ENCODE data around the gene GSG1. TPM values are rescaled to one million over a fixed set of nuclear protein-coding genes. Genes with fewer than 3 reads are reported as not detected.

Gene GSG1
- total RNA-seq, 4 donors from 2014 or later: not detected

DNA sequence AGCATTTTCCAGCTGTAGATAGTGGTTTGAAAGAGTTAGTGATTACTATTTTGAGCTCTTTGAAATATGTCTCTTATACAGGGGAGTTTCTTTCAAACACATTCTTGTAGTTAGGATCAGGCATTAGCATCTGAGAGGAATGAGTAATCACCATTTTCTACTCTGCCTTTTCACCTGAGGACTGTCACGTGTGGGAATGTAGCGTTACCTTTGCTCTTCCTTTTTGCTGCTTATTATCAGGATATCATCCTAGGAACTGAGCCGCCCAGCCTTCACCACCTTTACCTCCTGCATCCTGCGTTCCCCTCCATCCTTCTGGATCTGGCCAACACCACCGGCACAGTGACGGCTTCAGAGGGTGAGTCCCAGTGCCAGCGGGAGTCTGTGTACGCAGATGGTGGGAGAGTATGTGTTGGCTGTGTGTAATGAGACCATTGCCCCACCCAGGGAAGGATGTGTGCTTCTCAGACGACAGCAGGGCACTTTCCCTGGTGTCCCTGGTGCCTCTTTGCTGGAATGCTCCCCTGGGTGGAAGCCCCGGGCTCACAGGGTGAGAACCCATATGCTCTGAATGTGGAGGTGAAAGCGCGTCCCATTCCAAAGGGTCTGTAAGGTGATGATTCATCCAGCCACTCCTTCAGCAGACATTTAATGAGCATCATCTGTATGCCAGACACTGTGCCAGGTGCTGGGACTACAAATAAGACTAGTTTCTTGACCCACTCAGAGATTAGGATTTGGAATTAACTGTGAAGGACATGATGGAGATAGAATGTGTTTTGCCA lies 27.5 kb downstream of the GSG1 start:
- 89 to 95% methylated on average over 9 to 12 of the region's 12 CpGs for WGBS, 2 donors
- intact Hi-C loops (cut with DNase I; ENCODE audit: low total_unique reads): loop anchor here (5.0 kb wide), 1 partner anchor 1576 kb away; no protein-coding TSS in a partner anchor
- DNase-seq (ENCODE audit: low spot score in 2 of 2): no peak
- no peak overlapping the region for H3K4me3 ChIP-seq (ENCODE audit: low read depth, poor library complexity, severe bottlenecking)
- TF ChIP-seq POLR2A (IDR thresholded peaks at IDR 0.05) (no peak), CTCF (IDR thresholded peaks at IDR 0.05) (no peak)

DNA sequence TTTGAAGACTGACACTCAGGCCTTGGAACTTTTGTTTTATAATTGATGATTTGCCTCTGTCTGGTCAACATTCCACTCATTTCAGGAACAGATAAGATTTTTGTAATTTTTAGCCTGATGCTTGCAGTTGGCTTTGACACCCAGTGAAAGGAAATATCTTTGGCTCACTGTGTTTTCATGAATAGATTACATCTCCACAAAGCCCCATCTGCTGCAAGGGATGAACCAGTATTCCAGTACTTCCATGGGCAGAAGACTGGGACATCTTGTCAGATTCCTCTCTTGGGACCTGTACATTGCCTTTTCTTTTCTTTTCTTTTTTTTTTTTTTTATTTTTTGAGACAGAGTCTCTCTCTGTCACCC lies 28.4 kb downstream of the GSG1 start:
- TF ChIP-seq POLR2A (IDR thresholded peaks at IDR 0.05) (no peak), CTCF (IDR thresholded peaks at IDR 0.05) (no peak)
- H3K4me3 ChIP-seq (ENCODE audit: low read depth, poor library complexity, severe bottlenecking): no peak overlapping the region
- DNase-seq (ENCODE audit: low spot score in 2 of 2): no peak
- intact Hi-C loops (cut with DNase I; ENCODE audit: low total_unique reads): loop anchor here (5.0 kb wide), 1 partner anchor 1577 kb away; no protein-coding TSS in a partner anchor

GRCh38 chr12:13074396-13075117 lies 28.9 kb downstream of the GSG1 start:
- DNase-seq (ENCODE audit: low spot score in 2 of 2): no peak
- intact Hi-C loops (cut with DNase I; ENCODE audit: low total_unique reads): loop anchor here (5.0 kb wide), 1 partner anchor 1578 kb away; no protein-coding TSS in a partner anchor
- WGBS, 2 donors: 88 to 98% methylated on average over 3 of the region's 3 CpGs
- TF ChIP-seq POLR2A (IDR thresholded peaks at IDR 0.05): no peak
- no peak for TF ChIP-seq CTCF (IDR thresholded peaks at IDR 0.05)
- no peak overlapping the region for H3K4me3 ChIP-seq (ENCODE audit: low read depth, poor library complexity, severe bottlenecking)

- WGBS, 2 donors: 91 to 92% methylated on average over 3 of the region's 3 CpGs
- no peak for DNase-seq (ENCODE audit: low spot score in 2 of 2)
- TF ChIP-seq POLR2A (IDR thresholded peaks at IDR 0.05): no peak
- no peak for TF ChIP-seq CTCF (IDR thresholded peaks at IDR 0.05)
- no peak overlapping the region for H3K4me3 ChIP-seq (ENCODE audit: low read depth, poor library complexity, severe bottlenecking)
- intact Hi-C loops (cut with DNase I; ENCODE audit: low total_unique reads): no loop called here
These were observed 30.3 kb downstream of the GSG1 start for GRCh38 chr12:13073173-13073572.

DNA sequence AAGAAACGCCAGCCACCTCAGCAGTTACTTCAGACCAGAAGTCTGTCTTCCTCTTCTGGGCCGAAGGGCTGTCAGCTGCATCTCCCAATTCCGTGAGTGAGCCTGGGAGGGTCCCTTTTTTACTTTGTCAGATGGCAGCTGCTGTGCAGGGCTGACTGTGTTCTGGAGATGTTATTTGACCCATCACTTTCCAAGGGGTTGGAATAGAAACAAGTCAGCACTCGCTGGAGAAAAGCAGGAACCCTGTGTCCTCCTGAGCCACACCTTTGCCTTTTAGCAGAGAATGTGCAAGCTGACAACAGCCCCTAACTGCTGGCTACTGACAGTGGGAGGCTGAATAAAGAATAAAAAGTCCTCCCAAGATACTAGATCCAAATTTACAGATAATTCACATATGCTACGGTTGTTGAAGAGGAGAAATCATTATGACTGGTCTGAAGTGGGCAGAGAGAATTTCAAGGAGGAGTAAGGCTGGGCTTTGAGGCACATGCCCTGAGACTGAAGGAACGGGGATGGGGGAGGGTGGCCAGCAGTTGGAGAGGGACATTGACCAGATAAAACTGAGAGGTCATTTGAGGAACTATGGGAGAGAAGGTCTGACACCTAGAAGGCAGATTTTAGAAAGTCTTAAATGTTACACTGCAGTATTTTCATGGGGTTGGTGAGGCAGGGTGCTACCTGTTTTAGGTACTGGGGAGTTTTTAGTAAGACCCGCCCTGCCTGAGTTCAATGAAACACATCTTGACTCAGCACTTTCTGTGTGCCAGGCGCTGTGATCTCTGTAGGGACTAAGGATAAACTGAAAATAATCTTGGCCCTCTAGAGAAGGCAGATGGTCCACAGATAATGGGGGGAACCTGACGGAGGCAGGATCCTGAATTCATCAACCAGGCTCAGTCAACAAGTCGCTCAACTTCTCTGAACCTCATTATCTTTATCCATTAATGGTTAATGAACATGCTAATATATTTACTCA lies 31.9 kb downstream of the GSG1 start:
- TF ChIP-seq CTCF (IDR thresholded peaks at IDR 0.05) (no peak), POLR2A (IDR thresholded peaks at IDR 0.05) (no peak)
- intact Hi-C loops (cut with DNase I; ENCODE audit: low total_unique reads): no loop called here
- no peak overlapping the region for H3K4me3 ChIP-seq (ENCODE audit: low read depth, poor library complexity, severe bottlenecking)
- DNase-seq (ENCODE audit: low spot score in 2 of 2): no peak
- WGBS, 2 donors: 58 to 65% methylated on average over 10 of the region's 10 CpGs

Measured in lower leg skin (tissue), 4 donors.